B cell (primary cell): ENCODE data around the gene SATB2. TPM values are rescaled to one million over a fixed set of nuclear protein-coding genes. Genes with fewer than 3 reads are reported as not detected.

Experiments
- ATAC-seq: fragments of 200-7000 bp; cut with Tn5 transposase; one replicate; pipeline ENCODE4 v1.10.0; 2021; ENCODE audit warnings: low read depth, mild to moderate bottlenecking, moderate number of reproducible peaks, moderate library complexity
- CTCF ChIA-PET: fragments of 350-600 bp; sonication (Branson Sonifier 250); formaldehyde crosslinking; loops from one replicate; lab custom pipeline; 2021; ENCODE audit warnings: antibody characterized with exemption, inconsistent platforms; lab: Charles Lee
- POLR2A ChIA-PET: fragments of 350-600 bp; sonication (Branson Sonifier 250); formaldehyde crosslinking; loops from one replicate; lab custom pipeline; 2021; ENCODE audit warnings: antibody characterized with exemption; lab: Charles Lee
- DNase-seq: peaks from one replicate; pipeline ENCODE4 v3.0.0; 2013
- H2AFZ ChIP-seq: 2 replicates; pipeline ENCODE4 v1.6.1; 2012; ENCODE audit warnings: mild to moderate bottlenecking, low read depth, low read length; ENCODE audit not compliant: insufficient read depth, poor library complexity, severe bottlenecking
- H3K27ac ChIP-seq, 2 donors: 1 replicate in 1 of 2; 2 replicates in 1 of 2; pipeline ENCODE4 v1.5.1; 2012 to 2013; ENCODE audit warnings: low read length in 2 of 2, mild to moderate bottlenecking in 2 of 2, moderate library complexity in 1 of 2
- H3K27me3 ChIP-seq, 4 experiments: fragments of 200-600 bp in 1 of 4; sonication (generic) in 1 of 4; replicated peaks in 1 of 4; 1 replicate in 2 of 4; 2 replicates in 2 of 4; pipeline versions ENCODE4 v1.6.1 to v1.7.0; 2013 to 2016; ENCODE audit warnings: low read length in 3 of 4, mild to moderate bottlenecking in 2 of 4, mixed read lengths in 1 of 4, moderate library complexity in 1 of 4; ENCODE audit not compliant: insufficient read depth in 4 of 4, control insufficient read depth in 3 of 4; ENCODE audit errors: control extremely low read depth in 1 of 4
- H3K36me3 ChIP-seq, 2 experiments: replicated peaks in 1 of 2; 1 replicate in 1 of 2; 2 replicates in 1 of 2; pipeline versions ENCODE4 v1.6.1 to v1.7.1; 2013; ENCODE audit warnings: low read length in 1 of 2; ENCODE audit not compliant: insufficient read depth in 2 of 2, control insufficient read depth in 1 of 2; ENCODE audit errors: control extremely low read depth in 1 of 2, extremely low read depth in 1 of 2
- H3K4me1 ChIP-seq, 2 donors: fragments of 200-600 bp in 1 of 2; sonication (generic) in 1 of 2; 1 replicate in 1 of 2; 2 replicates in 1 of 2; pipeline versions ENCODE4 v1.5.1 to v1.6.1; 2013 to 2017; ENCODE audit warnings: low read length in 2 of 2; ENCODE audit not compliant: control insufficient read depth in 2 of 2, insufficient read depth in 2 of 2
- H3K4me2 ChIP-seq: replicated peaks from 2 replicates; pipeline ENCODE3; 2012; ENCODE audit warnings: mild to moderate bottlenecking, low read depth, low read length; ENCODE audit not compliant: poor library complexity, severe bottlenecking
- H3K4me3 ChIP-seq, 5 experiments: fragments of 200-600 bp in 1 of 5; sonication (generic) in 1 of 5; 1 replicate in 3 of 5; 2 replicates in 2 of 5; pipeline versions ENCODE4 v1.5.1 to v1.7.0; 2011 to 2016; ENCODE audit warnings: low read length in 4 of 5, mild to moderate bottlenecking in 4 of 5, low read depth in 2 of 5, control low read depth in 1 of 5, moderate library complexity in 1 of 5; ENCODE audit not compliant: insufficient read depth in 1 of 5; ENCODE audit errors: control extremely low read depth in 1 of 5, extremely low read depth in 1 of 5
- H3K79me2 ChIP-seq: fragments of 200-600 bp; sonication (generic); one replicate; pipeline ENCODE4 v1.6.0; 2016; ENCODE audit warnings: low read length; ENCODE audit not compliant: control insufficient read depth, insufficient read depth
- H3K9ac ChIP-seq: fragments of 200-600 bp; sonication (generic); 2 replicates; pipeline ENCODE4 v1.6.1; 2017; ENCODE audit warnings: mild to moderate bottlenecking, low read length, moderate library complexity
- H3K9me3 ChIP-seq, 3 donors: one replicate each; pipeline versions ENCODE4 v1.6.1 to v1.7.1; 2013; ENCODE audit warnings: low read length in 2 of 3; ENCODE audit not compliant: control insufficient read depth in 2 of 3, insufficient read depth in 1 of 3; ENCODE audit errors: control extremely low read depth in 1 of 3
- H4K20me1 ChIP-seq: 2 replicates; pipeline ENCODE4 v1.6.0; 2012; ENCODE audit warnings: mild to moderate bottlenecking, low read length; ENCODE audit not compliant: insufficient read depth, control insufficient read depth, poor library complexity, severe bottlenecking
- H3K27ac Mint-ChIP-seq: one replicate; pipeline ENCODE4 v1.8.0; 2021; ENCODE audit warnings: mixed read lengths
- H3K27me3 Mint-ChIP-seq: one replicate; pipeline ENCODE4 v1.8.0; 2021; ENCODE audit warnings: mixed read lengths
- H3K4me1 Mint-ChIP-seq: one replicate; pipeline ENCODE4 v1.8.0; 2021; ENCODE audit warnings: mixed read lengths
- H3K4me3 Mint-ChIP-seq: one replicate; pipeline ENCODE4 v1.8.0; 2021; ENCODE audit warnings: mixed read lengths
- H3K9me3 Mint-ChIP-seq: one replicate; pipeline ENCODE4 v1.8.0; 2022; ENCODE audit warnings: mixed read lengths; ENCODE audit not compliant: insufficient read depth
- CTCF ChIP-seq: fragments of 200-600 bp; IDR thresholded peaks from one replicate; pipeline ENCODE4 v1.8.0; 2022; ENCODE audit warnings: antibody characterized with exemption, mild to moderate bottlenecking
- EZH2 ChIP-seq: IDR thresholded peaks from 2 replicates; pipeline ENCODE4 v1.6.1; 2012; ENCODE audit warnings: borderline replicate concordance, low read depth, mild to moderate bottlenecking, moderate library complexity, low read length; ENCODE audit not compliant: insufficient read depth, poor library complexity, severe bottlenecking
- WGBS: methylation state at CpG from one replicate; pipeline ENCODE4 v1.1.5; 2013; ENCODE audit warnings: missing lambda C conversion rate; ENCODE audit not compliant: insufficient coverage; 5-methylcytosine and 5-hydroxymethylcytosine counted together
- intact Hi-C: fragments of 100-400 bp; cut with micrococcal nuclease; formaldehyde crosslinking; loops from one replicate; pipeline ENCODE4 v1.10.0; 2022
- polyA plus RNA-seq: library from polyadenylated mRNA; depleted of rRNA; stranded (reverse); fragments of >200 nt; gene quantifications from 2 replicates; pipeline ENCODE4 v1.2.3, GENCODE V29; 2012
- total RNA-seq, 2 donors: library from RNA; stranded (reverse); fragments of 120-200 nt in 1 of 2; gene quantifications; 1 replicate in 1 of 2; 2 replicates in 1 of 2; pipeline versions ENCODE4 v1.2.3 to v1.2.4, GENCODE V29; 2013 to 2022

The SATB2 gene
- total and polyA plus RNA-seq, 2 donors (not counting 1 experiment from before 2014, with no cell fraction given), result 0.13 to 0.49 TPM

- TF ChIP-seq CTCF (no peak), EZH2 (no peak)
- ATAC-seq (no peak), DNase-seq (no peak)
- Histone ChIP-seq H3K9me3 (no peaks in the 10 kb centered on the region), H3K4me1 (no peaks in the 10 kb centered on the region), H3K4me3 (no peak overlapping the region), H3K27ac (no peak overlapping the region), H4K20me1 (no peaks in the 10 kb centered on the region), H3K27me3 (no peaks in the 10 kb centered on the region), H2AFZ (no peak overlapping the region), H3K9ac (no peak overlapping the region), H3K4me2 (no peak overlapping the region), H3K36me3 (no peaks in the 10 kb centered on the region), H3K79me2 (no peaks in the 10 kb centered on the region)
- H3K27me3 Mint-ChIP-seq, result no peaks in the 10 kb centered on the region
- ChIA-PET CTCF (no interaction called here), POLR2A (no interaction called here)
- no peak overlapping the region for H3K27ac Mint-ChIP-seq
- intact Hi-C loops, result no loop called here
- H3K4me3 Mint-ChIP-seq, result no peak overlapping the region
- H3K4me1 Mint-ChIP-seq, result no peaks in the 10 kb centered on the region
- no peaks in the 10 kb centered on the region for H3K9me3 Mint-ChIP-seq
- no CpG with 5 or more reads among the region's 2 CpGs for WGBS
Measured at GRCh38 chr2:199335502-199335901, 122.2 kb downstream of the SATB2 start.

GRCh38 chr2:199329466-199329865 lies 128.3 kb downstream of the SATB2 start:
- DNase-seq, result no peak
- H4K20me1 ChIP-seq, result no peaks in the 10 kb centered on the region
- no peak overlapping the region for H3K9ac ChIP-seq
- Mint-ChIP-seq H3K4me3 (no peak overlapping the region), H3K27me3 (no peaks in the 10 kb centered on the region), H3K4me1 (no peaks in the 10 kb centered on the region), H3K27ac (no peak overlapping the region), H3K9me3 (no peaks in the 10 kb centered on the region)
- CTCF ChIA-PET, result no interaction called here
- no peaks in the 10 kb centered on the region for H3K4me1 ChIP-seq
- 100% methylated on average over 1 of the region's 5 CpGs for WGBS
- H3K27ac ChIP-seq, result no peak overlapping the region
- intact Hi-C loops, result no loop called here
- no peak overlapping the region for H3K4me3 ChIP-seq
- TF ChIP-seq EZH2, result no peak
- TF ChIP-seq CTCF, result no peak
- no peaks in the 10 kb centered on the region for H3K79me2 ChIP-seq
- no peaks in the 10 kb centered on the region for H3K27me3 ChIP-seq
- no peaks in the 10 kb centered on the region for H3K36me3 ChIP-seq
- POLR2A ChIA-PET, result no interaction called here
- H2AFZ ChIP-seq, result no peak overlapping the region
- H3K9me3 ChIP-seq, result no peaks in the 10 kb centered on the region
- ATAC-seq, result no peak
- no peak overlapping the region for H3K4me2 ChIP-seq
